ENCODE results near the gene BHMT. TPM values are rescaled to one million over a fixed set of nuclear protein-coding genes. Genes with fewer than 3 reads are reported as not detected.

BHMT gene
- total RNA-seq, 1 experiment from 2014 or later = 0.72 TPM

GRCh38 chr5:79124607-79125006 lies 13.0 kb downstream of the BHMT start:
- Histone ChIP-seq H3K14ac (ENCODE audit: insufficient read depth, low read length) (no peak overlapping the region), H2AFZ (ENCODE audit: low read length) (no peak overlapping the region), H4K8ac (replicated peaks; ENCODE audit: insufficient read length, low read depth, low read length) (no peak overlapping the region), H3K4me1 (ENCODE audit: insufficient read depth, low read length) (no peaks in the 10 kb centered on the region), H2BK20ac (ENCODE audit: low read depth, low read length, poor library complexity, severe bottlenecking) (no peak overlapping the region), H4K5ac (ENCODE audit: insufficient read length, low read depth, low read length) (no peak overlapping the region), H2BK15ac (ENCODE audit: low read depth, low read length) (no peak overlapping the region), H3K79me2 (ENCODE audit: insufficient read depth, low read length) (no peaks in the 10 kb centered on the region), H3K9me3 (ENCODE audit: control insufficient read depth, low read depth, low read length) (no peaks in the 10 kb centered on the region), H2AK5ac (ENCODE audit: insufficient read length, low read length) (no peak overlapping the region), H3K9ac (ENCODE audit: extremely low read depth, insufficient read length, low read length) (no peak overlapping the region), H3K23me2 (ENCODE audit: insufficient read length, low read depth, low read length, poor library complexity, severe bottlenecking) (no peaks in the 10 kb centered on the region), H3T11ph (ENCODE audit: low read length) (no peak overlapping the region), H4K20me1 (ENCODE audit: control insufficient read depth, insufficient read depth, insufficient read length) (no peaks in the 10 kb centered on the region), H3K4me2 (ENCODE audit: insufficient read depth, insufficient read length, low read length) (no peak overlapping the region), H3K4ac (ENCODE audit: low read depth, low read length) (no peak overlapping the region), H3K18ac (ENCODE audit: insufficient read length, low read depth, low read length) (no peak overlapping the region), H3K27ac (ENCODE audit: insufficient read length, low read depth, low read length) (no peak overlapping the region), H2BK120ac (ENCODE audit: low read depth, low read length, poor library complexity, severe bottlenecking) (no peak overlapping the region), H3K27me3 (ENCODE audit: insufficient read depth, low read length) (no peaks in the 10 kb centered on the region), H3K23ac (ENCODE audit: insufficient read length, low read depth, low read length) (no peak overlapping the region), H3K79me1 (ENCODE audit: insufficient read depth, low read depth, low read length, poor library complexity, severe bottlenecking) (no peaks in the 10 kb centered on the region), H2BK5ac (ENCODE audit: insufficient read length, low read length) (no peak overlapping the region), H4K91ac (ENCODE audit: insufficient read length, low read depth, low read length) (no peak overlapping the region), H2BK12ac (ENCODE audit: insufficient read length, low read depth, low read length) (no peak overlapping the region), H3K56ac (ENCODE audit: insufficient read length, low read depth, low read length) (no peak overlapping the region)
- H3K4me3 Mint-ChIP-seq = no peak overlapping the region
- no CpG with 5 or more reads among the region's 1 CpG for WGBS (ENCODE audit: extremely low coverage, insufficient read length, low lambda C conversion rate)
- H3K9me3 Mint-ChIP-seq = no peaks in the 10 kb centered on the region; a peak in 1 of 5 replicates
- no peak for TF ChIP-seq CTCF (conservative IDR thresholded peaks at IDR 0.05)
- H3K36me3 Mint-ChIP-seq (ENCODE audit: insufficient read depth in 1 of 3, low read depth in 3 of 3) = no peaks in the 10 kb centered on the region
- no peaks in the 10 kb centered on the region for H3K4me1 Mint-ChIP-seq
- H3K27ac Mint-ChIP-seq = no peak overlapping the region
- no peaks in the 10 kb centered on the region; the same call in 1 of the 2 replicates for H3K27me3 Mint-ChIP-seq (ENCODE audit: low read depth)
- no peak for DNase-seq
